SH-SY5Y (cell line): ENCODE results near the gene RHBDD2.

Source experiments
- GATA2 ChIP-seq: IDR thresholded peaks from 2 replicates; pipeline ENCODE4 v1.6.1; 2011; ENCODE audit warnings: mild to moderate bottlenecking, low read depth, low read length
- GATA3 ChIP-seq: IDR thresholded peaks from 2 replicates; pipeline ENCODE4 v1.6.1; 2011; ENCODE audit warnings: low read depth, mild to moderate bottlenecking, low read length, moderate library complexity

DNA sequence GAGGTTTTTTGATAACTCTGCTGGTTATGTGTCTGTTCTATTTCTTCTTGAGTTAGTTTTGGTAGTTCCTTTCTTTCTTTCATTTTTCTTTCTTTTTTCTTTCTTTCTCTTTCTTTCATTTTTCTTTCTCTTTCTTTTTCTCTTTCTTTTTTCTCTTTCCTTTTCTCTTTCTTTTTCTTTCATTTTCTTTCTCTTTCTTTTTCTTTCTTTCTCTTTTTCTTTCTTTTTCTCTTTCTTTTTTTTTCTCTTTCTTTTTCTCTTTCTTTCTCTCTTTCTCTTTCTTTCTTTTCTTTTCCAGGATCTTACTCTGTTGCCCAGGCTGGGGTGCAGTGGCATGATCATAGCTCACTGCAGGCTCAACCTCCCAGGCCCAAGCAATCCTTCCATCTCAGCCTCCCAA, 20.4 kb upstream of the RHBDD2 start:
- TF ChIP-seq GATA2 (no peak), GATA3 (no peak)
